ENCODE data around the gene ZNF678. TPM values are rescaled to one million over a fixed set of nuclear protein-coding genes. Genes with fewer than 3 reads are reported as not detected.

Gene ZNF678
- total and polyA plus RNA-seq, 2 of the 4 experiments (the other 2 are of a cell fraction): 1.3 to 4.8 TPM

GRCh38 chr1:227603327-227603726 lies 40.0 kb downstream of the ZNF678 start:
- Histone ChIP-seq H3K9me1 (ENCODE audit: insufficient read depth, low read length) (no peaks in the 10 kb centered on the region), H3K9me3 (ENCODE audit: control insufficient read depth, insufficient read depth, low read length) (peaks cover 8% of the 10 kb centered on the region; the same call in 1 of the 2 replicates), H2BK20ac (ENCODE audit: low read depth, low read length) (no peak overlapping the region), H3K4me1 (ENCODE audit: control insufficient read depth, insufficient read depth, low read length) (no peaks in the 10 kb centered on the region), H2BK120ac (ENCODE audit: low read depth, low read length) (no peak overlapping the region), H3K56ac (ENCODE audit: extremely low read depth, insufficient read depth, low read length) (no peak overlapping the region), H2BK15ac (ENCODE audit: low read depth, low read length) (no peak overlapping the region), H3K36me3 (ENCODE audit: control insufficient read depth, insufficient read depth, low read length) (0 out of 2 replicates have a peak, but pooled peaks cover 3% of the 10 kb centered on the region), H2AFZ (replicated peaks; ENCODE audit: low read length, poor library complexity) (no peak overlapping the region), H3K27ac (ENCODE audit: insufficient read depth, low read length) (no peak overlapping the region), H3K27me3 (ENCODE audit: control insufficient read depth, insufficient read depth, low read length) (no peaks in the 10 kb centered on the region), H3K4me3 (ENCODE audit: insufficient read depth, low read depth, low read length) (no peak overlapping the region), H3K4me2 (ENCODE audit: low read depth, low read length) (no peak overlapping the region), H2AK5ac (ENCODE audit: low read depth, low read length) (no peak overlapping the region), H3K79me1 (ENCODE audit: low read depth in 1 of 2, low read length in 2 of 2) (peaks cover 0 to 8% of the 10 kb centered on the region in 2 experiments; a peak in 3 of 4 replicates), H3K23ac (ENCODE audit: low read depth, low read length) (no peak overlapping the region), H4K5ac (ENCODE audit: low read depth, low read length) (no peak overlapping the region), H3K4ac (ENCODE audit: low read depth, low read length) (no peak overlapping the region), H3K9ac (ENCODE audit: low read depth, low read length) (no peak overlapping the region), H4K8ac (ENCODE audit: low read depth in 2 of 2, low read length in 2 of 2) (no peak overlapping the region), H3K18ac (ENCODE audit: low read depth, low read length) (no peak overlapping the region), H2AK9ac (replicated peaks; ENCODE audit: low read depth, low read length, poor library complexity) (no peak overlapping the region), H4K20me1 (ENCODE audit: insufficient read depth, low read length) (no peaks in the 10 kb centered on the region), H2BK5ac (ENCODE audit: low read depth, low read length, poor library complexity, severe bottlenecking) (no peak overlapping the region), H4K91ac (ENCODE audit: insufficient read depth, low read depth, low read length) (no peak overlapping the region), H3K14ac (replicated peaks; ENCODE audit: low read depth, low read length) (no peak overlapping the region)
- CTCF ChIA-PET: no interaction called here
- POLR2A ChIA-PET (ENCODE audit: unreplicated experiment): no interaction called here
- no CpG with 5 or more reads among the region's 3 CpGs for WGBS, 2 experiments (ENCODE audit: extremely low coverage in 2 of 2, insufficient read length in 1 of 2)
- DNase-seq (no peak), ATAC-seq (ENCODE audit: low read depth) (no peak)
- in situ Hi-C loops (cut with MboI; ENCODE audit: low sequenced_read_pairs) (no loop called here), intact Hi-C loops (cut with micrococcal nuclease) (no loop called here), dilution Hi-C loops (cut with HindIII; ENCODE audit: low sequenced_read_pairs, unreplicated experiment) (no loop called here)
- no TSS peak for BruUV-seq (replicated peaks)
- TF ChIP-seq MAZ (IDR thresholded peaks at IDR 0.05; ENCODE audit: borderline replicate concordance, low read depth, low read length) (no peak), USF2 (IDR thresholded peaks at IDR 0.05; ENCODE audit: low read depth, low read length) (no peak), BHLHE40 (IDR thresholded peaks at IDR 0.05; ENCODE audit: low read depth, low read length) (no peak), NFE2L2 (IDR thresholded peaks at IDR 0.05; ENCODE audit: low read depth, low read length) (no peak), CEBPB (IDR thresholded peaks at IDR 0.05; ENCODE audit: low read depth, low read length) (no peak), FOS (IDR thresholded peaks at IDR 0.05; ENCODE audit: low read depth, low read length) (no peak), MAFK (IDR thresholded peaks at IDR 0.05; ENCODE audit: low read depth, low read length) (no peak), POLR2A (IDR thresholded peaks at IDR 0.05; ENCODE audit: low read depth, low read length) (no peak), CHD1 (IDR thresholded peaks at IDR 0.05; ENCODE audit: low read depth, low read length) (no peak), RFX5 (IDR thresholded peaks at IDR 0.05; ENCODE audit: low read depth, low read length) (no peak), SMC3 (IDR thresholded peaks at IDR 0.05; ENCODE audit: low read depth, low read length) (no peak), RCOR1 (IDR thresholded peaks at IDR 0.05; ENCODE audit: insufficient replicate concordance, low read length) (no peak), MXI1 (IDR thresholded peaks at IDR 0.05; ENCODE audit: borderline replicate concordance, low read depth, low read length) (no peak)
